B cell (primary cell): ENCODE measurements around the gene COMT.

ENCODE experiments used
- CTCF ChIP-seq: fragments of 200-600 bp; IDR thresholded peaks from one replicate; pipeline ENCODE4 v1.8.0; 2022; ENCODE audit warnings: antibody characterized with exemption, mild to moderate bottlenecking
- EZH2 ChIP-seq: IDR thresholded peaks from 2 replicates; pipeline ENCODE4 v1.6.1; 2012; ENCODE audit warnings: borderline replicate concordance, low read depth, mild to moderate bottlenecking, moderate library complexity, low read length; ENCODE audit not compliant: insufficient read depth, poor library complexity, severe bottlenecking

DNA sequence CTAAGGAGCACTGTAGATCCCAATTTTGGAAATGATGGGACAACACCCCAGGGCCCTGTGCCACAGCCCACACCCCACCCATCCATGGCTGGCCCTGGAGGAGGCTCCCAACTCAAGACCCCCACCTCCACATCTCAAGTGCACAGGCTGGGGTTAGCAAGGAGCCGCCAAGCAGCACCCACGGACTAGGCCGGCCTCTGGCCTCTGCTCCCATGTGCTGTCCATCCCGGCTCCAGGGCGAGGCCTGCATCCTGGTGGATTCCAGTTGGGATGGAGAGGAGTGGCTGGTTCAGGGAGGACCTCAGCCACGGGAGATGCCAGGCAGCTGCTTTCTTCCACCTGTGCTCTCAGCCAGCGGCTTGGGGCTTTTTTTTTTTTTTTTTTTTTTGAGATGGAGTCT is 43.4 kb upstream of the COMT start:
- TF ChIP-seq CTCF (no peak), EZH2 (no peak)
